Measurements from ENCODE around the gene PPP6C. TPM values are rescaled to one million over a fixed set of nuclear protein-coding genes. Genes with fewer than 3 reads are reported as not detected.
A peak's percentile ranks its signal among the peaks of the same experiment; 100 is the strongest.

PPP6C gene
- total RNA-seq, 8 experiments from 2014 or later, result 19.8 to 32.0 (median 26.9) TPM

- in situ Hi-C loops (cut with MboI; ENCODE audit: low pct_unique_long_range_greater_than_20kb in 2 of 9, low sequenced_read_pairs in 9 of 9, unreplicated experiment in 9 of 9), result loop anchor here in 2 of 9 experiments (25.0 kb wide), 1 partner anchor 209 kb away; the partner anchor contains the start of gene GOLGA1 (in 2 of the 2)
Measured at GRCh38 chr9:125146247-125146646, 43.4 kb downstream of the PPP6C start.

GRCh38 chr9:125145425-125145824 is 44.2 kb downstream of the PPP6C start:
- ATAC-seq (replicated peaks in 6 of 8), result no peak
- in situ Hi-C loops (cut with MboI; ENCODE audit: low pct_unique_long_range_greater_than_20kb in 2 of 9, low sequenced_read_pairs in 9 of 9, unreplicated experiment in 9 of 9), result loop anchor here in 2 of 9 experiments (25.0 kb wide), 1 partner anchor 208 kb away; the partner anchor contains the start of gene GOLGA1 (in 2 of the 2)

More at GRCh38 chr9:125146247-125146646, 43.4 kb downstream of the PPP6C start:
- WGBS, 10 experiments, result 36 to 100% (median 81%) methylated on average over 1 to 4 of the region's 4 CpGs; no CpG with 5 or more reads in 1 of the 10 experiments
- no peak for ATAC-seq (replicated peaks in 6 of 8)
- Histone ChIP-seq H3K27ac (no peak overlapping the region), H3K4me1 (replicated peaks in 1 of 2) (peaks cover 0 to 2% of the 10 kb centered on the region in 2 donors), H3K4me3 (no peak overlapping the region)

GRCh38 chr9:125143377-125144090 is 46.1 kb downstream of the PPP6C start, which contains the start of gene SCAI:
SCAI (minus strand) TSS chr9:125143528; CDS start chr9:125143437, 91 bp downstream.
- Histone ChIP-seq H3K4me3 (peak within 1 kb of the TSS; percentile 76 to 89 (median 87)), H3K4me1 (replicated peaks in 1 of 2) (peaks cover 0 to 2% of the 10 kb centered on the region in 2 donors), H3K27ac (peak within 1 kb of the TSS; percentile 87)
- ATAC-seq (replicated peaks in 6 of 8), result peak; percentile 98 to 99 (median 99)
- in situ Hi-C loops (cut with MboI; ENCODE audit: low pct_unique_long_range_greater_than_20kb in 2 of 9, low sequenced_read_pairs in 9 of 9, unreplicated experiment in 9 of 9), result loop anchor here in 2 of 9 experiments (25.0 kb wide), 1 partner anchor 206 kb away; the partner anchor contains the start of gene GOLGA1 (in 2 of the 2)
- WGBS, 10 experiments, result 0 to 32% (median 0%) methylated on average over 1 to 5 of the region's 46 CpGs; no CpG with 5 or more reads in 3 of the 10 experiments

More at GRCh38 chr9:125145425-125145824, 44.2 kb downstream of the PPP6C start:
- WGBS, 10 experiments, result 17 to 100% (median 83%) methylated on average over 1 to 4 of the region's 4 CpGs; no CpG with 5 or more reads in 4 of the 10 experiments
- Histone ChIP-seq H3K4me3 (no peak overlapping the region), H3K4me1 (replicated peaks in 1 of 2) (peaks cover 0 to 2% of the 10 kb centered on the region in 2 donors), H3K27ac (no peak overlapping the region)

DNA sequence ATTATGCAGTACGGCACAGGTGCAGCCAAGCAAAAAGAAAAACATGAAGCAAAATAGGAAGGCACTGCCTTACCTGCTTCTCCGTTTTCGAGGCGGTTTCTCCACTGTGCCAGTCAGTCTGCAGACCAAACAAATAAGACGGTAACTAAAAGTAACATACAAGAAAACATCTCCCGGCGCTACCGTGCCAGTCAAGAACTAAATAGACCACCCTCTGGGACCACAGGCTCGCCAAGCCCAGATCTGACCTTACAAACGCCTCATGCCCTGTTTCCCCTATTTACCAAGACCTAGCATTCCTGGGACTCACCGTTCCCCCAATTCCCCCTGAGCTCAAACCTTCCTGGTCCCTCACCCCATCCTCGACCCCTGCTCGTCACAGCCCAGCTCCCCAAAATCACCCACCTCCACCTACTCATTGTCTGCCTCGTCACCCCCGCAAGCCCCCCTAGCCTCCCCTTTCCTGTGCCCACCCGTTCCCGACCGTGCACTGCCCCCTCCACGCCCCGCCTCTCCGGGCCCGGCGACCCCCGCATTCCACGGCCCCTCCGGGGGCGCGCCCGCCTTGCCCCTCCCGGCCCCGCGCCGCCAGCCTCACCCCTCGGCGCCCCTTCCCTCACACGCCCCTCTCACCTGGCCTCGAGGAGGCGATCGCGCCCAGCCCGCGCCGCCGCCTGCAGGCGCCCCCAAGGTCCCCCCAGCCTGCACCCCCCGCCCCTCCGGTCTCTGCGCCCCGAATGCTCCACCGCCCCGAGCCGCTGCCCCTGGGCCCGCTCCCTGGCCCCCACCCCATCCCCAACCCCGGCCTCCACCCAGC is 46.8 kb downstream of the PPP6C start:
- in situ Hi-C loops (cut with MboI; ENCODE audit: low pct_unique_long_range_greater_than_20kb in 2 of 9, low sequenced_read_pairs in 9 of 9, unreplicated experiment in 9 of 9), result loop anchor here in 2 of 9 experiments (25.0 kb wide), 1 partner anchor 205 kb away; the partner anchor contains the start of gene GOLGA1 (in 2 of the 2)
- 4 to 28% (median 13%) methylated on average over 3 to 9 of the region's 54 CpGs; no CpG with 5 or more reads in 2 of the 10 experiments for WGBS, 10 experiments
- Histone ChIP-seq H3K27ac (peak overlapping the region; percentile 87), H3K4me3 (peak overlapping the region; percentile 76 to 89 (median 87)), H3K4me1 (replicated peaks in 1 of 2) (peaks cover 0 to 2% of the 10 kb centered on the region in 2 donors)
- peak in 4 of 8 experiments; percentile 50 to 67 (median 60) for ATAC-seq (replicated peaks in 6 of 8)

GRCh38 chr9:125141751-125142150 is 47.9 kb downstream of the PPP6C start:
- in situ Hi-C loops (cut with MboI; ENCODE audit: low pct_unique_long_range_greater_than_20kb in 2 of 9, low sequenced_read_pairs in 9 of 9, unreplicated experiment in 9 of 9), result loop anchor here in 2 of 9 experiments (25.0 kb wide), 1 partner anchor 204 kb away; the partner anchor contains the start of gene GOLGA1 (in 2 of the 2)
- Histone ChIP-seq H3K4me3 (no peak overlapping the region), H3K4me1 (replicated peaks in 1 of 2) (peaks cover 0 to 2% of the 10 kb centered on the region in 2 donors), H3K27ac (no peak overlapping the region)
- WGBS, 10 experiments, result 56 to 100% (median 93%) methylated on average over 1 to 4 of the region's 4 CpGs; no CpG with 5 or more reads in 3 of the 10 experiments
- ATAC-seq (replicated peaks in 6 of 8), result no peak

GRCh38 chr9:125141251-125141650 is 48.4 kb downstream of the PPP6C start:
- H3K4me1 ChIP-seq (replicated peaks in 1 of 2), result peaks cover 0 to 2% of the 10 kb centered on the region in 2 donors
- no peak for ATAC-seq (replicated peaks in 6 of 8)
- no peak overlapping the region for H3K27ac ChIP-seq
- WGBS, 10 experiments, result 15 to 100% (median 94%) methylated on average over 1 to 2 of the region's 3 CpGs; no CpG with 5 or more reads in 1 of the 10 experiments
- in situ Hi-C loops (cut with MboI; ENCODE audit: low pct_unique_long_range_greater_than_20kb in 2 of 9, low sequenced_read_pairs in 9 of 9, unreplicated experiment in 9 of 9), result loop anchor here in 2 of 9 experiments (25.0 kb wide), 1 partner anchor 204 kb away; the partner anchor contains the start of gene GOLGA1 (in 2 of the 2)
- no peak overlapping the region for H3K4me3 ChIP-seq

DNA sequence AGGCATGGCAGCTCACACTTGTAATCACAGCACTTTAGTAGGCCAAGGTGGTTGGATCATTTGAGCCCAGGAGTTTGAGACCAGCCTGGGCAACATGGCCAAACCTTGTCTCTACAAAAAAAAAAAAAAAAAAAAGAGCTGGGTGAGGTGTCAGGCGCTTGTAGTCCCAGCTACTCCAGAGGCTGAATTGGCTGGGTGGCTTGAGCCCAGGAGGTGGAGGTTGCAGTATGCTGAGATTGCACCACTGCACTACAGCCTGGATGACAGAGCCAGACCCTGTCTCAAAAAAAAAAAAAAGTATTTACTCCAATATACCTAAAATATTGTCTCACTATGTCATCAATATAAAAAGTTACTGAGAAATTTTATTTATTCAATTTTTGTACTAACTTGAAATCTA is 49.0 kb downstream of the PPP6C start:
- no peak for ATAC-seq (replicated peaks in 6 of 8)
- 83 to 100% (median 100%) methylated on average over 1 of the region's 1 CpG; no CpG with 5 or more reads in 7 of the 10 experiments for WGBS, 10 experiments
- no peak overlapping the region for H3K4me3 ChIP-seq

DNA sequence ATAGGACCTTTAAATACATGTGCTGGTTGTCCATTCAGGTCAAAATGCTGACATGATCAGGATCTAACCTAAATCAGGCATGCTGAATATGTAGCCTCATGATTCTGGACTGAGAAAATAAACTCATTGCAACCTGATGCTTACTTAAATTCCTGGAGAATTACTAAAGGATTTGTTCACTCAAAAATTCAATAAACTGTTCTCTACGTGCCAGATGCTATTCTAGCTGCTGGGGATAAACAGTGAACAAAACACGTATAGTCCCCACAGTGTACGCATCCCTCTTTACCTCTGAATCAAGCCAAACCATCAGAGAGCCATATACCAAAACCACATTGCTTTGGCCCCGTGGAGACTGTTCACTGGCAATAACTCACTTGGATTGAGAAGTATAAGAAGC is 52.4 kb downstream of the PPP6C start:
- in situ Hi-C loops (cut with MboI; ENCODE audit: low pct_unique_long_range_greater_than_20kb in 2 of 9, low sequenced_read_pairs in 9 of 9, unreplicated experiment in 9 of 9), result loop anchor here in 2 of 9 experiments (25.0 kb wide), 1 partner anchor 200 kb away; the partner anchor contains the start of gene GOLGA1 (in 2 of the 2)
- H3K4me1 ChIP-seq (replicated peaks in 1 of 2), result no peaks in the 10 kb centered on the region
- H3K27ac ChIP-seq, result no peak overlapping the region
- ATAC-seq (replicated peaks in 6 of 8), result no peak
- WGBS, 10 experiments, result 31 to 100% (median 80%) methylated on average over 1 to 4 of the region's 4 CpGs; no CpG with 5 or more reads in 2 of the 10 experiments
- no peak overlapping the region for H3K4me3 ChIP-seq

More for the DNA sequence above, 49.0 kb downstream of the PPP6C start:
- in situ Hi-C loops (cut with MboI; ENCODE audit: low pct_unique_long_range_greater_than_20kb in 2 of 9, low sequenced_read_pairs in 9 of 9, unreplicated experiment in 9 of 9), result loop anchor here in 2 of 9 experiments (25.0 kb wide), 1 partner anchor 203 kb away; the partner anchor contains the start of gene GOLGA1 (in 2 of the 2)
- H3K4me1 ChIP-seq (replicated peaks in 1 of 2), result peaks cover 0 to 2% of the 10 kb centered on the region in 2 donors
- no peak overlapping the region for H3K27ac ChIP-seq

DNA sequence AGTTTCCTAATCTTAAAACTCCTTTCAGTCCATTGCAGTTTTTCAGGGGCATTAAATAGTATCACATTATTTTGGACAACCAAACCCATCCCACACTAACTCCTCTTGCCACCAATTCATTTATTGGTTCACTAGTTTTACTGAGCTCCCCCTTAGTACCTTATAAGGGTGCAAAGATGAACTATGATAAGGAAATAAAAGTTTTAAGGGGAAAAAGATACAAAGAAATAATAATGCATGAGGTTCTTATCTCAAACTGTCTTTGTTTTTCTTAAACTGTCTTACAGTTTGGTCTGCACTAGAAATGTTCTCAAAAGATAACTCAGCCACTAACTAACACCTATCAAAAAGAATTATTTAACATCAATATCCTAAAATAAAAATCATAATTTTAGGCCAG is 54.6 kb downstream of the PPP6C start:
- Histone ChIP-seq H3K4me3 (no peak overlapping the region), H3K27ac (no peak overlapping the region), H3K4me1 (replicated peaks in 1 of 2) (no peaks in the 10 kb centered on the region)
- no peak for ATAC-seq (replicated peaks in 6 of 8)
- in situ Hi-C loops (cut with MboI; ENCODE audit: low pct_unique_long_range_greater_than_20kb in 2 of 9, low sequenced_read_pairs in 9 of 9, unreplicated experiment in 9 of 9), result loop anchor here in 2 of 9 experiments (25.0 kb wide), 1 partner anchor 198 kb away; the partner anchor contains the start of gene GOLGA1 (in 2 of the 2)

DNA sequence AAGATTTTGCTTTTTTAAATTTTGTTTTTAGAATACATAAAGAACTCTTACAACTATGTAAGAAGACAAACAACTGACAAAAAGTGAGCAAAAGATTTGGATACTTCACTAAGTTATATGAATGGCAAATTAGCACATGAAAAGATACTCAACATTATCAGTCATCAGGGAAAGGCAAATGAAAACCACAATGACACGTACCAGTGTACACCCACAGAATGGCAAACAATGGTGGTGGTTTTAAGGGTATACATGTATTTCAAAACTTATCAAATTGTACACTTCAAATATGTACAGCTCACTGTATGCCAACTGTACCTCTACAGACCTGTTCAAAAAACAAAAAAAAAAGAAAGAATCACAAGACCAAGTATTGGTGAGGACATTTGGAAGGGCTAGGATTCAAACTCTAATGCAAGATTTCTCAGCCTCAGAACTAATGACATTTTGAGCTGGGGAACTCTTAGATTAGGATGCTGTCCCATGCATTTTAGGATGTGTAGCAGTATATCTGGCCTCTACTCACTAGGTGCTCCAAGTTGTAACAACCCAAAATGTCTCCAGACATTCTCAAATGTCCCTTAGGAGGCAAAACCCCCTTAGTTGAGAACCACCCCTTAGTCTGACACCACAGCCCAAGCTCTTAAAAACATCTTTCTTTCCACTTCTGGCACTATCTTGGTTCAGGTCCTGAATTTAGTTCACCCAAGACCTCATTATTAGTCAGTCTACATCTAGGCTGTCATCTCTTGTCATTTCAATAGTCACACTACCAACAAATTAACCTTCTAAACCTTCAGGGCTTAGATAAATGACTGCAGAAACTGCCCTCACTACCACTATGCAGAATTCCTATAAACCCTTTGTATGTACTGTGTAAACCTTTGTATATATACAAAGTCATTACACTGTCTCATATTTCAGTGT is 55.9 kb downstream of the PPP6C start:
- WGBS, 10 experiments, result 63 to 100% (median 75%) methylated on average over 1 of the region's 1 CpG; no CpG with 5 or more reads in 4 of the 10 experiments
- no peak overlapping the region for H3K27ac ChIP-seq
- no peak for ATAC-seq (replicated peaks in 6 of 8)
- no peak overlapping the region for H3K4me3 ChIP-seq
- H3K4me1 ChIP-seq (replicated peaks in 1 of 2), result no peaks in the 10 kb centered on the region
- in situ Hi-C loops (cut with MboI; ENCODE audit: low pct_unique_long_range_greater_than_20kb in 2 of 9, low sequenced_read_pairs in 9 of 9, unreplicated experiment in 9 of 9), result loop anchor here in 2 of 9 experiments (25.0 kb wide), 1 partner anchor 196 kb away; the partner anchor contains the start of gene GOLGA1 (in 2 of the 2)

GRCh38 chr9:125131778-125132177 is 57.8 kb downstream of the PPP6C start:
- no peak for ATAC-seq (replicated peaks in 6 of 8)
- WGBS, 10 experiments, result 81 to 97% (median 92%) methylated on average over 2 to 6 of the region's 6 CpGs; no CpG with 5 or more reads in 1 of the 10 experiments
- Histone ChIP-seq H3K4me1 (replicated peaks in 1 of 2) (no peaks in the 10 kb centered on the region), H3K27ac (no peak overlapping the region), H3K4me3 (no peak overlapping the region)
- in situ Hi-C loops (cut with MboI; ENCODE audit: low pct_unique_long_range_greater_than_20kb in 2 of 9, low sequenced_read_pairs in 9 of 9, unreplicated experiment in 9 of 9), result loop anchor here in 2 of 9 experiments (25.0 kb wide), 1 partner anchor 194 kb away; the partner anchor contains the start of gene GOLGA1 (in 2 of the 2)
